GM19328 (cell line): ENCODE measurements around the gene ANKRD17.

Experiments used
- ATAC-seq: cut with Tn5 transposase; IDR thresholded peaks from one replicate; pipeline ENCODE4 v1.9.1; 2021; ENCODE audit warnings: mild to moderate bottlenecking, moderate library complexity; ENCODE audit not compliant: unreplicated experiment

Gene ANKRD17

GRCh38 chr4:73137121-73137520, 121.5 kb downstream of the ANKRD17 start:
- no peak for ATAC-seq

- no peak for ATAC-seq
Measured at GRCh38 chr4:73133784-73134183, 124.8 kb downstream of the ANKRD17 start.

GRCh38 chr4:73131281-73131680, 127.3 kb downstream of the ANKRD17 start:
- no peak for ATAC-seq

- ATAC-seq = no peak
Measured at GRCh38 chr4:73129319-73129718, 129.3 kb downstream of the ANKRD17 start.

- no peak for ATAC-seq
Measured at GRCh38 chr4:73127839-73128453, 130.7 kb downstream of the ANKRD17 start.

- ATAC-seq = no peak
Measured at GRCh38 chr4:73109493-73109892, 149.1 kb downstream of the ANKRD17 start.

- ATAC-seq = no peak
Measured at GRCh38 chr4:73104695-73105094, 153.9 kb downstream of the ANKRD17 start.

- no peak for ATAC-seq
Measured at GRCh38 chr4:73103799-73104503, 154.6 kb downstream of the ANKRD17 start.

- no peak for ATAC-seq
Measured at GRCh38 chr4:73099143-73099542, 159.5 kb downstream of the ANKRD17 start.

- no peak for ATAC-seq
Measured at GRCh38 chr4:73098713-73099112, 159.9 kb downstream of the ANKRD17 start.

GRCh38 chr4:73098016-73098415, 160.6 kb downstream of the ANKRD17 start:
- ATAC-seq = no peak

GRCh38 chr4:73092868-73093267, 165.7 kb downstream of the ANKRD17 start:
- no peak for ATAC-seq

GRCh38 chr4:73090738-73091137, 167.9 kb downstream of the ANKRD17 start:
- ATAC-seq = no peak

- no peak for ATAC-seq
Measured at GRCh38 chr4:73087871-73088270, 170.7 kb downstream of the ANKRD17 start.

- ATAC-seq = no peak
Measured at GRCh38 chr4:73086095-73086868, 172.3 kb downstream of the ANKRD17 start.

- no peak for ATAC-seq
Measured at GRCh38 chr4:73080789-73081188, 177.8 kb downstream of the ANKRD17 start.

GRCh38 chr4:73075832-73076231, 182.8 kb downstream of the ANKRD17 start:
- ATAC-seq = no peak

- ATAC-seq = peak; percentile 11
Measured at GRCh38 chr4:73070074-73070390, 188.6 kb downstream of the ANKRD17 start.

- ATAC-seq = peak; percentile 87
Measured at GRCh38 chr4:73069338-73070073, 189.1 kb downstream of the ANKRD17 start, which contains the start of gene COX18. TSS of gene COX18 (minus strand) at chr4:73069716. CDS start at chr4:73069649, 67 bp downstream.

- peak; percentile 2 for ATAC-seq
Measured at GRCh38 chr4:73068491-73069337, 189.9 kb downstream of the ANKRD17 start.
